ENCODE data around the gene ATR. TPM values are rescaled to one million over a fixed set of nuclear protein-coding genes. Genes with fewer than 3 reads are reported as not detected.
A peak's percentile ranks its signal among the peaks of the same experiment; 100 is the strongest.
"Not testable (repeated sequence)": the region's sequence is repeated elsewhere in the genome, so short reads cannot be mapped to it uniquely, and the experiment has no call there.

Gene ATR
- total RNA-seq, 2 donors from 2014 or later = 35.6 to 36.1 TPM

DNA sequence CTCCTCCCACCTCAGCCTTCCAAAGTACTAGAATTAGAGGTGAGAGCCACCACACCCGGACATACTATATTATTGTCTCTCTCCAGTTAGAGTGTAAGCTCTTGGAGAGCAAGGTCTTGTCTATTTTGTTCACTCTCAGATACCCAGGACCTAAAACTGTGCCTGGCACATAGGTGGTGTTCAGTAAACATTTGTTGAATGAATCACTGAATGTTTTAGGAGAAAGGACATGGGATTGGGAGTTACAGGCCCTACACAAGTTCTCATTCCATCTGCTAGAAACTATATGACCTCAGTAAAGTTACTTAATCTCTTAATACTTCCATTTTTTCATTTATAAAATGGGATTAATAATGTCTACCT lies 1.5 kb upstream of the ATR start:
- Histone ChIP-seq H3K27ac (no peak overlapping the region), H3K36me3 (no peaks in the 10 kb centered on the region), H3K4me3 (no peak overlapping the region), H3K27me3 (replicated peaks; ENCODE audit: insufficient read depth) (no peaks in the 10 kb centered on the region), H3K9me3 (no peaks in the 10 kb centered on the region), H3K4me1 (replicated peaks) (no peaks in the 10 kb centered on the region)
- TF ChIP-seq POLR2AphosphoS5 (IDR thresholded peaks at IDR 0.05) (no peak), POLR2A (IDR thresholded peaks at IDR 0.05) (no peak)
- TF ChIP-seq, protein P1, sequence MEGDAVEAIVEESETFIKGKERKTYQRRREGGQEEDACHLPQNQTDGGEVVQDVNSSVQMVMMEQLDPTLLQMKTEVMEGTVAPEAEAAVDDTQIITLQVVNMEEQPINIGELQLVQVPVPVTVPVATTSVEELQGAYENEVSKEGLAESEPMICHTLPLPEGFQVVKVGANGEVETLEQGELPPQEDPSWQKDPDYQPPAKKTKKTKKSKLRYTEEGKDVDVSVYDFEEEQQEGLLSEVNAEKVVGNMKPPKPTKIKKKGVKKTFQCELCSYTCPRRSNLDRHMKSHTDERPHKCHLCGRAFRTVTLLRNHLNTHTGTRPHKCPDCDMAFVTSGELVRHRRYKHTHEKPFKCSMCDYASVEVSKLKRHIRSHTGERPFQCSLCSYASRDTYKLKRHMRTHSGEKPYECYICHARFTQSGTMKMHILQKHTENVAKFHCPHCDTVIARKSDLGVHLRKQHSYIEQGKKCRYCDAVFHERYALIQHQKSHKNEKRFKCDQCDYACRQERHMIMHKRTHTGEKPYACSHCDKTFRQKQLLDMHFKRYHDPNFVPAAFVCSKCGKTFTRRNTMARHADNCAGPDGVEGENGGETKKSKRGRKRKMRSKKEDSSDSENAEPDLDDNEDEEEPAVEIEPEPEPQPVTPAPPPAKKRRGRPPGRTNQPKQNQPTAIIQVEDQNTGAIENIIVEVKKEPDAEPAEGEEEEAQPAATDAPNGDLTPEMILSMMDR (IDR thresholded peaks at IDR 0.05) = no peak
- 100% methylated on average over 1 of the region's 1 CpG for WGBS
- intact Hi-C loops (cut with DNase I) = loop anchor here (10.0 kb wide), 1 partner anchor 405 kb away; no protein-coding TSS in a partner anchor
- no peak for DNase-seq (ENCODE audit: low spot score)

DNA sequence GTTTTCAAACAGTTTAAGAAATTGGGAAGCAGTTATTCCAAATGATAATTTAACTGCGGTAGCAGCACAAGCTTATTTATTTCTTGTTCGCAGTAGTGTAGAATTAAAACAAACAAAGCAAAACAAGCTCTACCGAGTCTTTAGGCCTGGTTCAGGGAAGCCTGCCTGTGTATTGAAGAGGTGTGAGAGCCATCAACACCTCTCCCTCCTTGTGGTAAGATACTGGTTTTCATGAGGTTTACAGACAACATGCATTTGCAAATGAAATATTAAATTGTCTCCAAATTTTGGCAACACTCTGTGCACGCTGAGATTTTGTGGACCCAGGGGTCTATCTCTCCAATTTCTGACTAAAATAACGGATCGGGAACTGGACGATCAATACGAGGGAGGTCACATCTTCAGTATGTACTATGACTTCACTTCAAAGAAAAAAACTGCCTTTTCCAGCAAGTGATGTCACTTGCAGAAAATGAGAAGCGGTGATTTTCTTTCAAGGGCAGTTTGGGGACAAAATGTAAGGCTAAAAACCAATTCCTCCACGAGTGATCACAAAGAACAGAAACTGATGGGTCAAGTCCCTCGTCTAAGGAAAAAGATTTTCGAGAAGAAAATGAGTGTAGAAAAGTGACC lies 721 bp downstream of the ATR start:
- Histone ChIP-seq H3K9me3 (no peaks in the 10 kb centered on the region), H3K4me3 (peak overlapping the region; percentile 71 to 82), H3K36me3 (no peaks in the 10 kb centered on the region), H3K4me1 (replicated peaks) (no peaks in the 10 kb centered on the region), H3K27ac (peak overlapping the region; percentile 88 to 95), H3K27me3 (replicated peaks; ENCODE audit: insufficient read depth) (no peaks in the 10 kb centered on the region)
- 3% methylated on average over 12 of the region's 12 CpGs for WGBS
- intact Hi-C loops (cut with DNase I) = loop anchor here (1.0 to 2.0 kb wide), 2 partner anchors 129 to 423 kb away; partner anchors contain the start of genes U2SURP and XRN1
- DNase-seq (ENCODE audit: low spot score) = no peak
- TF ChIP-seq, protein P1 (IDR thresholded peaks at IDR 0.05) = no peak
- TF ChIP-seq POLR2A (IDR thresholded peaks at IDR 0.05) = no peak
- TF ChIP-seq POLR2AphosphoS5 (IDR thresholded peaks at IDR 0.05) = no peak

DNA sequence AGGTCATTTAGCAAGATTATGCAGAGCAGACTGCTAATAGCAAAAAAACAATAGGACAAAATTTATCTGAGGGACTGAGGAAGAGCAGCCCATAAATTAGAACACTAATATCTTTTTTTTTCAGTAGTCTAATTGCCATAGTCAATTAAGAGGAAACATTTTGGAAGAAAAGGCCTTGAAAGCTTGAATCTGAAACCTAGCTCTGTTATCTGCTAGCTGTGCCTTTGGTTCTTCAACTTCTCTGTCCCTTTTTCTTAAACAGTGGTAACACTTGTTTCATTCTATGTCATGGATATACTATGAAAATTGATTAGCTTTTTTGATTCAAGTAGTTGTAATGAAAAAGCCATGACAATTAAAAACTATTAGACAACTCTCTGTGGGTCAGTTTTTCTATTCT lies 1.7 kb downstream of the ATR start:
- H3K4me3 ChIP-seq = no peak overlapping the region
- H3K9me3 ChIP-seq = no peaks in the 10 kb centered on the region
- intact Hi-C loops (cut with DNase I) = no loop called here
- H3K27ac ChIP-seq = no peak overlapping the region
- H3K4me1 ChIP-seq (replicated peaks) = no peaks in the 10 kb centered on the region
- H3K36me3 ChIP-seq = no peaks in the 10 kb centered on the region
- DNase-seq (ENCODE audit: low spot score) = no peak
- no peaks in the 10 kb centered on the region for H3K27me3 ChIP-seq (replicated peaks; ENCODE audit: insufficient read depth)
- TF ChIP-seq, protein P1 (IDR thresholded peaks at IDR 0.05) = no peak
- TF ChIP-seq POLR2AphosphoS5 (IDR thresholded peaks at IDR 0.05) (no peak), POLR2A (IDR thresholded peaks at IDR 0.05) (no peak)

DNA sequence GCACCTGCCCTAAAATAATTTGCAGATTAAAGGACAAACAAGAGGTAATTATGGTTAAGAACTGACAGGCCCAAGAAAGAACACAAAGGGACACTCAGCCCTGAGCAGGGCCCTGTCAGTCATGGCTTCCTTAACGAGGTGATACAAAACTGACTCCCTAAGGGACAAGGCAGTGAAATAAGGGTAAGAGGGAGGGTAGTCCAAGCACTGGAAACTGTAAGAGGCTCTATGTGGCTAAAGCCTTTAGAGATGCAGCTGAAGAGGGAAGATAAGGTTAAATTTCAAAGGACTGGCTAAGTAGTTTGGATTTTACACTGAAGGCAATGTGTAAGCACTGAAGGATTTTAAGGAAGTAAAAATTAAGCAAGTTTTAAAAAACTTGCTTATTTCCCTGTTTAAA lies 3.9 kb downstream of the ATR start:
- intact Hi-C loops (cut with DNase I) = no loop called here
- no peak overlapping the region for H3K4me3 ChIP-seq
- H3K4me1 ChIP-seq (replicated peaks) = no peaks in the 10 kb centered on the region
- TF ChIP-seq, protein P1 (IDR thresholded peaks at IDR 0.05) = no peak
- TF ChIP-seq POLR2A (IDR thresholded peaks at IDR 0.05) = no peak
- no peak for TF ChIP-seq POLR2AphosphoS5 (IDR thresholded peaks at IDR 0.05)
- WGBS = 43% methylated on average over 1 of the region's 1 CpG
- no peaks in the 10 kb centered on the region for H3K27me3 ChIP-seq (replicated peaks; ENCODE audit: insufficient read depth)
- no peak overlapping the region for H3K27ac ChIP-seq
- H3K9me3 ChIP-seq = no peaks in the 10 kb centered on the region
- H3K36me3 ChIP-seq = no peaks in the 10 kb centered on the region
- no peak for DNase-seq (ENCODE audit: low spot score)

DNA sequence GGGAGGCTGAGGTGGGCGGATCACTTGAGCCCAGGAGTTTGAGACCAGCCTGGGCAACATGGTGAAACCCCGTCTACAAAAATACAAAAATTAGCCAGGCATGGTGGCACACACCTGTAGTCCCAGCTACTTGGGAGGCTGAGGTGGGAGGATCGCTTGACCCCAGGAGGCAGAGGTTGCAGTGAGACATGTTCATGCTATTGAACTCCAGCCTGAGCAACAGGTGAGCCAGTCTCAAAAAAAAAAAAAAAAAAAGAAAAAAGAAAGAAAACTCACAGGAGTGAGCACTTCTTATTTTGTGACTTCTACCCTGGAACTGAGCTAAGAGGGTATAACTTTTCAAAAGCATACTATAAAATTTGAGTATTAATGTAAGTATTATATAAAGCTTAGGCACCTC lies 4.3 kb downstream of the ATR start:
- H3K9me3 ChIP-seq; H3K4me1 ChIP-seq (replicated peaks); H3K27ac ChIP-seq; H3K36me3 ChIP-seq; H3K4me3 ChIP-seq; H3K27me3 ChIP-seq (replicated peaks; ENCODE audit: insufficient read depth); DNase-seq (ENCODE audit: low spot score); intact Hi-C loops (cut with DNase I): not testable (repeated sequence)
- 89% methylated on average over 3 of the region's 3 CpGs for WGBS

DNA sequence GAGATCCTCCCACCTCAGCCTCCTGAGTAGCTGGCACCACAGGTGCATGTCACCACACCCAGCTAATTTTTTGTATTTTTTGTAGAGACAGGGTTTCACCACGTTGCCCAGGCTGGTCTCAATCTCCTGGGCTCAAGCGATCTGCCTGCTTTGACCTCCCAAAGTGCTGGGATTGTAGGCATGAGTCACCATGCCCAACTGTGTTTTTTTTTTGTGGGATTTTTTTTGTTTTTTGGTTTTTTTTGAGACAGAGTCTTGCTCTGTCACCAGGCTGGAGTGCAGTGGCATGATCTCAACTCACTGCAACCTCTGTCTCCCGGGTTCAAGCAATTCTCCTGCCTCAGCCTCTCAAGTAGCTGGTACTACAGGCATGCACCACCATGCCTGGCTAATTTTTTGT lies 9.1 kb downstream of the ATR start:
- H3K36me3 ChIP-seq; H3K4me1 ChIP-seq (replicated peaks); H3K27ac ChIP-seq; DNase-seq (ENCODE audit: low spot score); intact Hi-C loops (cut with DNase I); H3K9me3 ChIP-seq; H3K4me3 ChIP-seq; H3K27me3 ChIP-seq (replicated peaks; ENCODE audit: insufficient read depth): not testable (repeated sequence)
- WGBS = 93% methylated on average over 3 of the region's 3 CpGs

Measured in prostate gland (tissue), 2 donors.